ENCODE measurements around the gene DCUN1D3.

- TF ChIP-seq CTCF (IDR thresholded peaks at IDR 0.05; ENCODE audit: poor library complexity): peak; percentile 54
- TF ChIP-seq EZH2 (IDR thresholded peaks at IDR 0.05; ENCODE audit: borderline replicate concordance): no peak
Measured at GRCh38 chr16:20806168-20807050, 93.7 kb downstream of the DCUN1D3 start, which contains the start of the genes ERI2 and REXO5.

Measured in hepatocyte (in vitro differentiated cells).